GM18507 (cell line): ENCODE data around the gene GLE1.

ENCODE experiments used
- DNase-seq: peaks from one replicate; pipeline ENCODE4 v3.0.0; 2011; ENCODE audit warnings: low read depth; ENCODE audit not compliant: insufficient read length; ENCODE audit errors: extremely low spot score
- FAIRE-seq: peaks from 2 replicates; lab custom pipeline; 2011; peaks lifted over from hg19 to GRCh38; lab: Jason Lieb, UNC

GLE1 gene

GRCh38 chr9:128548876-128549275 is 44.4 kb downstream of the GLE1 start:
- FAIRE-seq: no peak
- no peak for DNase-seq

- DNase-seq (no peak), FAIRE-seq (no peak)
Observed at GRCh38 chr9:128550226-128550625, 45.7 kb downstream of the GLE1 start.

GRCh38 chr9:128550770-128551656 is 46.5 kb downstream of the GLE1 start:
- FAIRE-seq (no peak), DNase-seq (no peak)

- DNase-seq (no peak), FAIRE-seq (no peak)
Observed at GRCh38 chr9:128551657-128552152, 47.2 kb downstream of the GLE1 start.

- DNase-seq (peak; percentile 98), FAIRE-seq (peak; percentile 81)
Observed at GRCh38 chr9:128552153-128552743, 47.7 kb downstream of the GLE1 start, which contains the start of gene SPTAN1. TSS of gene SPTAN1 (plus strand) at chr9:128552587. CDS start at chr9:128566741, 14,154 bp downstream.

GRCh38 chr9:128552744-128553440 is 48.4 kb downstream of the GLE1 start:
- FAIRE-seq (no peak), DNase-seq (peak; percentile 9)

- DNase-seq (no peak), FAIRE-seq (no peak)
Observed at GRCh38 chr9:128553728-128554127, 49.2 kb downstream of the GLE1 start.

GRCh38 chr9:128554155-128554862 is 49.8 kb downstream of the GLE1 start:
- FAIRE-seq (no peak), DNase-seq (no peak)

GRCh38 chr9:128555180-128555721 is 50.7 kb downstream of the GLE1 start:
- DNase-seq (no peak), FAIRE-seq (no peak)

GRCh38 chr9:128556276-128556675 is 51.8 kb downstream of the GLE1 start:
- no peak for DNase-seq
- no peak for FAIRE-seq

- FAIRE-seq (no peak), DNase-seq (no peak)
Observed at GRCh38 chr9:128556926-128557634, 52.6 kb downstream of the GLE1 start.

- peak; percentile 92 for FAIRE-seq
- DNase-seq: peak; percentile 53
Observed at GRCh38 chr9:128558431-128559310, 54.2 kb downstream of the GLE1 start.

- FAIRE-seq (no peak), DNase-seq (no peak)
Observed at GRCh38 chr9:128565578-128565977, 61.1 kb downstream of the GLE1 start.

- DNase-seq: no peak
- FAIRE-seq: no peak
Observed at GRCh38 chr9:128568470-128569078, 64.1 kb downstream of the GLE1 start.

GRCh38 chr9:128575469-128575868 is 71.0 kb downstream of the GLE1 start:
- no peak for DNase-seq
- FAIRE-seq: no peak

GRCh38 chr9:128575916-128576315 is 71.4 kb downstream of the GLE1 start:
- FAIRE-seq: no peak
- no peak for DNase-seq

GRCh38 chr9:128577206-128577605 is 72.7 kb downstream of the GLE1 start:
- DNase-seq: no peak
- FAIRE-seq: no peak
